ENCODE results near the gene MPLKIP. TPM values are rescaled to one million over a fixed set of nuclear protein-coding genes. Genes with fewer than 3 reads are reported as not detected.
"Not testable (repeated sequence)": the region's sequence is repeated elsewhere in the genome, so short reads cannot be mapped to it uniquely, and the experiment has no call there.

MPLKIP gene
- total RNA-seq, 2 experiments from 2014 or later = 36.8 to 38.1 TPM

- H3K9me3 Mint-ChIP-seq, H3K4me3 Mint-ChIP-seq, H3K27me3 Mint-ChIP-seq, H3K4me1 Mint-ChIP-seq, H3K27ac Mint-ChIP-seq, H3K36me3 Mint-ChIP-seq, DNase-seq: not testable (repeated sequence)
Measured at GRCh38 chr7:40145596-40146130, 11.2 kb upstream of the MPLKIP start.

- DNase-seq = not testable (repeated sequence)
Measured at GRCh38 chr7:40141916-40142315, 7.5 kb upstream of the MPLKIP start.

GRCh38 chr7:40139891-40140290 is 5.5 kb upstream of the MPLKIP start:
- H3K4me3 Mint-ChIP-seq, H3K27ac Mint-ChIP-seq, H3K36me3 Mint-ChIP-seq, H3K9me3 Mint-ChIP-seq, H3K27me3 Mint-ChIP-seq, DNase-seq: not testable (repeated sequence)
- peaks cover 11% of the 10 kb centered on the region for H3K4me1 Mint-ChIP-seq

More at GRCh38 chr7:40141916-40142315, 7.5 kb upstream of the MPLKIP start:
- H3K27me3 Mint-ChIP-seq, H3K4me3 Mint-ChIP-seq, H3K9me3 Mint-ChIP-seq, H3K36me3 Mint-ChIP-seq, H3K27ac Mint-ChIP-seq, H3K4me1 Mint-ChIP-seq: not testable (repeated sequence)

GRCh38 chr7:40138973-40139372 is 4.6 kb upstream of the MPLKIP start:
- no peaks in the 10 kb centered on the region for H3K9me3 Mint-ChIP-seq
- H3K4me1 Mint-ChIP-seq = peaks cover 9% of the 10 kb centered on the region
- no peaks in the 10 kb centered on the region for H3K27me3 Mint-ChIP-seq
- no peak overlapping the region for H3K4me3 Mint-ChIP-seq
- no peak overlapping the region for H3K27ac Mint-ChIP-seq
- no peak for DNase-seq
- no peaks in the 10 kb centered on the region for H3K36me3 Mint-ChIP-seq

- Mint-ChIP-seq H3K36me3 (peaks cover 4% of the 10 kb centered on the region), H3K4me3 (no peak overlapping the region), H3K27me3 (no peaks in the 10 kb centered on the region), H3K4me1 (peaks cover 13% of the 10 kb centered on the region), H3K27ac (no peak overlapping the region), H3K9me3 (no peaks in the 10 kb centered on the region)
- no peak for DNase-seq
Measured at GRCh38 chr7:40137563-40137962, 3.1 kb upstream of the MPLKIP start.

- H3K27me3 Mint-ChIP-seq = no peaks in the 10 kb centered on the region
- no peak for DNase-seq
- no peaks in the 10 kb centered on the region for H3K9me3 Mint-ChIP-seq
- H3K4me3 Mint-ChIP-seq = peak overlapping the region; percentile 92
- H3K4me1 Mint-ChIP-seq = peaks cover 28% of the 10 kb centered on the region
- H3K27ac Mint-ChIP-seq = peak overlapping the region; percentile 51
- H3K36me3 Mint-ChIP-seq = peaks cover 12% of the 10 kb centered on the region
Measured at GRCh38 chr7:40135317-40135610, 842 bp upstream of the MPLKIP start.

- Mint-ChIP-seq H3K27ac (peak overlapping the region; percentile 96), H3K27me3 (no peaks in the 10 kb centered on the region), H3K36me3 (peaks cover 19% of the 10 kb centered on the region), H3K4me1 (peaks cover 34% of the 10 kb centered on the region), H3K9me3 (no peaks in the 10 kb centered on the region), H3K4me3 (peak overlapping the region; percentile 92)
- DNase-seq = no peak
Measured at GRCh38 chr7:40133561-40134427, 628 bp downstream of the MPLKIP start.

- Mint-ChIP-seq H3K4me3 (no peak overlapping the region), H3K27ac (no peak overlapping the region), H3K4me1 (peaks cover 3% of the 10 kb centered on the region), H3K9me3 (no peaks in the 10 kb centered on the region), H3K27me3 (no peaks in the 10 kb centered on the region), H3K36me3 (peaks cover 11% of the 10 kb centered on the region)
- DNase-seq = no peak
Measured at GRCh38 chr7:40122940-40123254, 11.5 kb downstream of the MPLKIP start.

- H3K4me1 Mint-ChIP-seq, H3K36me3 Mint-ChIP-seq, DNase-seq, H3K9me3 Mint-ChIP-seq, H3K27ac Mint-ChIP-seq, H3K4me3 Mint-ChIP-seq, H3K27me3 Mint-ChIP-seq: not testable (repeated sequence)
Measured at GRCh38 chr7:40122100-40122939, 12.1 kb downstream of the MPLKIP start.

GRCh38 chr7:40120020-40120419 is 14.4 kb downstream of the MPLKIP start:
- Mint-ChIP-seq H3K36me3 (peaks cover 10% of the 10 kb centered on the region), H3K4me3 (no peak overlapping the region), H3K4me1 (peaks cover 3% of the 10 kb centered on the region), H3K27me3 (no peaks in the 10 kb centered on the region), H3K27ac (no peak overlapping the region), H3K9me3 (no peaks in the 10 kb centered on the region)
- DNase-seq = no peak

GRCh38 chr7:40118201-40118600 is 16.2 kb downstream of the MPLKIP start:
- not testable (repeated sequence) for DNase-seq, H3K36me3 Mint-ChIP-seq, H3K4me1 Mint-ChIP-seq, H3K9me3 Mint-ChIP-seq, H3K27ac Mint-ChIP-seq, H3K27me3 Mint-ChIP-seq, H3K4me3 Mint-ChIP-seq

GRCh38 chr7:40117199-40117598 is 17.2 kb downstream of the MPLKIP start:
- H3K27ac Mint-ChIP-seq, H3K27me3 Mint-ChIP-seq, H3K9me3 Mint-ChIP-seq, H3K4me3 Mint-ChIP-seq, H3K4me1 Mint-ChIP-seq, DNase-seq, H3K36me3 Mint-ChIP-seq: not testable (repeated sequence)

- peaks cover 3% of the 10 kb centered on the region for H3K36me3 Mint-ChIP-seq
- DNase-seq = no peak
- no peak overlapping the region for H3K4me3 Mint-ChIP-seq
- H3K4me1 Mint-ChIP-seq = no peaks in the 10 kb centered on the region
- H3K27me3 Mint-ChIP-seq = no peaks in the 10 kb centered on the region
- no peaks in the 10 kb centered on the region for H3K9me3 Mint-ChIP-seq
- H3K27ac Mint-ChIP-seq = no peak overlapping the region
Measured at GRCh38 chr7:40115936-40116335, 18.5 kb downstream of the MPLKIP start.

GRCh38 chr7:40105879-40106473 is 28.4 kb downstream of the MPLKIP start:
- H3K9me3 Mint-ChIP-seq = no peaks in the 10 kb centered on the region
- H3K27ac Mint-ChIP-seq = no peak overlapping the region
- H3K27me3 Mint-ChIP-seq = no peaks in the 10 kb centered on the region
- no peak for DNase-seq
- H3K4me1 Mint-ChIP-seq = no peaks in the 10 kb centered on the region
- H3K4me3 Mint-ChIP-seq = no peak overlapping the region
- H3K36me3 Mint-ChIP-seq = no peaks in the 10 kb centered on the region

GRCh38 chr7:40102897-40103296 is 31.5 kb downstream of the MPLKIP start:
- H3K4me1 Mint-ChIP-seq = no peaks in the 10 kb centered on the region
- no peak for DNase-seq
- H3K36me3 Mint-ChIP-seq = no peaks in the 10 kb centered on the region
- no peaks in the 10 kb centered on the region for H3K27me3 Mint-ChIP-seq
- no peaks in the 10 kb centered on the region for H3K9me3 Mint-ChIP-seq
- no peak overlapping the region for H3K4me3 Mint-ChIP-seq
- no peak overlapping the region for H3K27ac Mint-ChIP-seq

Data from activated naive CD8-positive, alpha-beta T cell treated with anti-CD3 and anti-CD28 coated beads for 36 hours (primary cell).